ENCODE measurements around the gene TAF15.

Gene TAF15

DNA sequence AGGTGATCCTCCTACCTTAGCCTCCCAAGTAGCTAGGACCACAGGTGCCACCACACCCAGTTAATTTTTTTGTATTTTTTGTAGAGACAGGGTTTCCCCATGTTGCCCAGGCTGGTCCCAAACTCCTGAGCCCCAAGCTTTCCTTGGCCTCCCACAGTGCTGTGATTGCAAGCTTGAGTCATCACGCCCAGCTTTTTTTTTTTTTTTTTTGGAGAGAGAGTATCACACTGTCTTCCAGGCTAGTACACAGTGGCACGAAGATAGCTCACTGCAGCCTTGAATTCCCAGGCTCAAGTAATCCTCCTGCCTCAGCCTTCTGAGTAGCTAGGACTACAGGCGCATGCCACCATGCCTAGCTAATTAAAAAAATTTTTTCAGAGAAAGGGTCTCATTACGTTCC, 32.2 kb downstream of the TAF15 start:
- H3K36me3 ChIP-seq (ENCODE audit: control insufficient read depth, low read depth, low read length) = peaks cover 90% of the 10 kb centered on the region
- H3K27ac ChIP-seq (ENCODE audit: low read length) = no peak overlapping the region
- H3K27me3 ChIP-seq (ENCODE audit: control insufficient read depth, insufficient read depth, low read length) = no peaks in the 10 kb centered on the region
- no peak overlapping the region for H3K9ac ChIP-seq (ENCODE audit: low read length)
- H3K9me3 ChIP-seq (ENCODE audit: control insufficient read depth, low read depth, low read length) = no peaks in the 10 kb centered on the region
- no peak overlapping the region for H3K4me3 ChIP-seq (ENCODE audit: low read length)
- no peaks in the 10 kb centered on the region for H3K4me1 ChIP-seq (ENCODE audit: control insufficient read depth, low read depth, low read length)

DNA sequence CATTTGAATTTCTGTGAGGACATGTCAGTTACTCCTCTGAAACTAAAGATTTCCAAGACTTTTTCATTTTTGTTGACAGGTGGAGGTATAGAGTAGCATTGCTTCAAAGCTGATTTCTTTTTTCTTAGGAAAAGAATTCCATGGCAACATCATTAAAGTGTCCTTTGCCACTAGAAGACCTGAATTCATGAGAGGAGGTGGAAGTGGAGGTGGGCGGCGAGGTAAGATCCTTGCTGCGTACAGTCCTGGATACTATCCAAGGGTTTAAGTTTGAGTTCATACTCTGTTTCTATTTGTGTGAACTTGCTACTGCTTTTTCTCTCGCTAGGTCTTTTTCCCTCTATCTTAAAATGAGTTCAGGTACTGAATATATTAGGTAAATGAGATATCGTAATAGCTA, 33.0 kb downstream of the TAF15 start:
- H3K27ac ChIP-seq (ENCODE audit: low read length) = no peak overlapping the region
- no peak overlapping the region for H3K9ac ChIP-seq (ENCODE audit: low read length)
- no peaks in the 10 kb centered on the region for H3K27me3 ChIP-seq (ENCODE audit: control insufficient read depth, insufficient read depth, low read length)
- no peaks in the 10 kb centered on the region for H3K4me1 ChIP-seq (ENCODE audit: control insufficient read depth, low read depth, low read length)
- no peak overlapping the region for H3K4me3 ChIP-seq (ENCODE audit: low read length)
- peaks cover 90% of the 10 kb centered on the region for H3K36me3 ChIP-seq (ENCODE audit: control insufficient read depth, low read depth, low read length)
- no peaks in the 10 kb centered on the region for H3K9me3 ChIP-seq (ENCODE audit: control insufficient read depth, low read depth, low read length)

DNA sequence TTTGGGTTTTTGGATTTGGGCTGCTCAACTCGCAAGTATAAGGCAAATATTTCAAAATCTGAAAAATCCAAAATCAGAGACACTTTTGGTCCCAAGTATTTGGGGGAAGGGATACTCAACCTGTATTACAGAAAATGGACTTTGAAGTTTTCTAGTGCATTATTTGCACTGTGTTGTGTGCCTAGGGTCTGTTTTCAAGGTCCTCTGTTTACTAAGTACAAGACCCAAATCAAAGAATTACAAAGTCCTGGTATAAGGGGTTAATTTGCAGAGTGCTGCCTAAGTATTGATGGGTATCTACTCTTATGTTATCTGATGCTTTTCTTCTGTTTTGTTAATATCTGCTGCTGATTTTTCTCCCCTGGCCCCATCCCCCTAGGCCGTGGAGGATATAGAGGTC, 34.4 kb downstream of the TAF15 start:
- H3K27me3 ChIP-seq (ENCODE audit: control insufficient read depth, insufficient read depth, low read length) = no peaks in the 10 kb centered on the region
- no peak overlapping the region for H3K4me3 ChIP-seq (ENCODE audit: low read length)
- no peak overlapping the region for H3K9ac ChIP-seq (ENCODE audit: low read length)
- peaks cover 85% of the 10 kb centered on the region for H3K36me3 ChIP-seq (ENCODE audit: control insufficient read depth, low read depth, low read length)
- no peak overlapping the region for H3K27ac ChIP-seq (ENCODE audit: low read length)
- H3K4me1 ChIP-seq (ENCODE audit: control insufficient read depth, low read depth, low read length) = no peaks in the 10 kb centered on the region
- no peaks in the 10 kb centered on the region for H3K9me3 ChIP-seq (ENCODE audit: control insufficient read depth, low read depth, low read length)

DNA sequence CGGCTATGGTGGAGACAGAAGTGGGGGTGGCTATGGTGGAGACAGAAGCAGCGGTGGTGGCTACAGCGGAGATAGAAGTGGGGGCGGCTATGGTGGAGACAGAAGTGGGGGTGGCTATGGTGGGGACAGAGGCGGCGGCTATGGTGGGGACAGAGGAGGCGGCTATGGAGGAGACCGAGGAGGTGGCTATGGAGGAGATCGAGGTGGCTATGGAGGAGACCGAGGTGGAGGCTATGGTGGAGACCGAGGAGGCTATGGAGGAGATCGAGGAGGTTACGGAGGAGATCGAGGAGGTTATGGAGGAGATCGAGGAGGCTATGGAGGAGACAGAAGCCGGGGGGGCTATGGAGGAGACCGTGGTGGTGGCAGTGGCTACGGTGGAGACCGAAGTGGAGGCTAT, 35.3 kb downstream of the TAF15 start:
- peaks cover 79% of the 10 kb centered on the region for H3K36me3 ChIP-seq (ENCODE audit: control insufficient read depth, low read depth, low read length)
- H3K9ac ChIP-seq (ENCODE audit: low read length) = no peak overlapping the region
- no peaks in the 10 kb centered on the region for H3K4me1 ChIP-seq (ENCODE audit: control insufficient read depth, low read depth, low read length)
- no peak overlapping the region for H3K27ac ChIP-seq (ENCODE audit: low read length)
- H3K27me3 ChIP-seq (ENCODE audit: control insufficient read depth, insufficient read depth, low read length) = no peaks in the 10 kb centered on the region
- H3K9me3 ChIP-seq (ENCODE audit: control insufficient read depth, low read depth, low read length) = no peaks in the 10 kb centered on the region
- no peak overlapping the region for H3K4me3 ChIP-seq (ENCODE audit: low read length)

DNA sequence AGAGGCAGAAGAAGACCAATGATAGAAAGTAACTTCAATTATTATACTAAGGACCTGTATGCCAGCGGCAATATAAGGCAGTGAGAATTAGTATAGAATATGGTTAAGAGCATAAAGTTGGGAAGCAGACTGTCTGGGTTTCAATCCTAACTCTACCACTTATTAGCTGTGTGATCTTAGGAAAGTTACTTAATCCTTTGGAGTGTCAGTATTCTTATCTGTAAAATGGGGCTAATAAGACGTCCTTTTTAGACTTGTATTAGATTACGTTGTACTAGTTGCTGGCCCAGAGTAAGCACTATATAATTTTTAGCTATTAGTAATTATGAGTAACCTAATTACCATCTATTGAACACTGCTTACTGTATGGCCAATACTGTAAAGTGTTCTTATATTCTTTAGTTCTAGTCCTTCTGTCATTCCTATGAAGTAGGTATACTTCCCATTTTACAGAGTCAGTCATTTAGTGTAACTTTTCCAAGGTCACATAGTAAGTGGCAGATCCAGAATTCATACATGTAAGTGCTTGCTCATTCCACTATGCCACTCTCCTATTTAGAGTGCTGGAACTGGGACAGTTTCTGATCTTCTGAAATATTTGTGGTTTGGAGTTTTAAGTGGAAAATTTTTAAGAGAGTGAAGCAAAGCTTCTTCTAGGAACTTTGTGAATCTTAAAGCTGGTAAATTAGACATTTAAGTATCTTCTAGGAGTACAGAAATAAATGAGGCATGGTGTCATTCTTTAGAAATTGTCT, 36.9 kb downstream of the TAF15 start:
- Histone ChIP-seq H3K27me3 (ENCODE audit: control insufficient read depth, insufficient read depth, low read length) (no peaks in the 10 kb centered on the region), H3K27ac (ENCODE audit: low read length) (no peak overlapping the region), H3K9me3 (ENCODE audit: control insufficient read depth, low read depth, low read length) (no peaks in the 10 kb centered on the region), H3K4me1 (ENCODE audit: control insufficient read depth, low read depth, low read length) (no peaks in the 10 kb centered on the region), H3K9ac (ENCODE audit: low read length) (no peak overlapping the region), H3K36me3 (ENCODE audit: control insufficient read depth, low read depth, low read length) (peaks cover 65% of the 10 kb centered on the region), H3K4me3 (ENCODE audit: low read length) (no peak overlapping the region)

DNA sequence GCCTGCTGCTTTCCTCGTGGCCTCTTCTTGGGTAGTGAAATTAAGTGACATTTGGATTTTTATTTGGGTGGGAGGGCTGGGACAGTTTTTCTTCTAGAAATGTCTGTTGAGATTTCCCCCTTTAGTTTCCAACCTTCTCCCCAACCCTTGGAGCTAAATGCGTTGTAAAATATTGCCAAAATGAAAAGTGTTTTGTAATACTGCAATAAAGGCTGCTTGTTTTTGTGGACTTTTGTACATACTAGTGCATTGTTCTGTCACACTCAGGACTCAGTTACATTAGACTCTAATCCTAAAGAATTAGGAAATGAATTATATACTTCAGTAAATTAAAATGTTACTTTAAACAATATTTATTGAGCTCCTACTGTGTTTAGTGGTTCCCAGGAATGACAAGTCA, 37.7 kb downstream of the TAF15 start:
- Histone ChIP-seq H3K27ac (ENCODE audit: low read length) (no peak overlapping the region), H3K4me1 (ENCODE audit: control insufficient read depth, low read depth, low read length) (no peaks in the 10 kb centered on the region), H3K36me3 (ENCODE audit: control insufficient read depth, low read depth, low read length) (peaks cover 57% of the 10 kb centered on the region), H3K4me3 (ENCODE audit: low read length) (no peak overlapping the region), H3K9me3 (ENCODE audit: control insufficient read depth, low read depth, low read length) (no peaks in the 10 kb centered on the region), H3K27me3 (ENCODE audit: control insufficient read depth, insufficient read depth, low read length) (no peaks in the 10 kb centered on the region), H3K9ac (ENCODE audit: low read length) (no peak overlapping the region)

DNA sequence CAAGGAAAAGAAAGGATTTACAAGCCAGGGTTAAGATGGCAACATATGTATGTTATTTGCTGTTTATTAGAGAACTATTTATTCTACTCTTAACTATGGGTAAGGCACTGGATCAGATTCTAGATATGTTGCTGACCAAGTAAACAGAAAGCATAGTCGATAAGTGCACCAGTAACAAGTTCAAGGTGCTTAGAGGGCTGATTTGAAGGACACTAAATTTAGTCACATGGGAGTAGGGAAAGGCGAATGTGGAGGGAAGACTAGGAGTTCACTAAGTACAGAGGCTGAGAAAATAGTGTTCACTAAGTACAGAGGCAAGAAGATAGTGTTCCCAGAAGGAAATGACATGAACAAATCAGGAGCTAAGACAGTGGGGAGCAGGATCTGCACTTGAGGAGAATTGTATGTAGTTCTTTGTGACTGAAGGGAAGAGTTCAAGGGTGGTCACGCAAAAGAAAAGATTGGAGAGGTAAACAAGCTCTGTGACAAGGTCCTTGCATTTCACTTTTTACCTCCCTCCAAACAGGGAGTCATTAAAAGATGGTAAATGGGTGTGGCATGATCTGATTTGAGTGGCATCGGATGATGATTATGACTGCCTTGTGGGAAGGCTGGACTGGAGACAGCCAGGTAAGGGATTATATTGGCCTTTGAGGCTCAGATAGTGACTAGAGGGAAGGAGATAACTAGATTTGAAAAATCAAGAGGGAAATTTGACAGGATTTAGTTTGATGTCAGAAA, 38.5 kb downstream of the TAF15 start:
- no peaks in the 10 kb centered on the region for H3K4me1 ChIP-seq (ENCODE audit: control insufficient read depth, low read depth, low read length)
- no peaks in the 10 kb centered on the region for H3K27me3 ChIP-seq (ENCODE audit: control insufficient read depth, insufficient read depth, low read length)
- H3K27ac ChIP-seq (ENCODE audit: low read length) = no peak overlapping the region
- H3K4me3 ChIP-seq (ENCODE audit: low read length) = no peak overlapping the region
- H3K9ac ChIP-seq (ENCODE audit: low read length) = no peak overlapping the region
- H3K36me3 ChIP-seq (ENCODE audit: control insufficient read depth, low read depth, low read length) = peaks cover 49% of the 10 kb centered on the region
- no peaks in the 10 kb centered on the region for H3K9me3 ChIP-seq (ENCODE audit: control insufficient read depth, low read depth, low read length)

DNA sequence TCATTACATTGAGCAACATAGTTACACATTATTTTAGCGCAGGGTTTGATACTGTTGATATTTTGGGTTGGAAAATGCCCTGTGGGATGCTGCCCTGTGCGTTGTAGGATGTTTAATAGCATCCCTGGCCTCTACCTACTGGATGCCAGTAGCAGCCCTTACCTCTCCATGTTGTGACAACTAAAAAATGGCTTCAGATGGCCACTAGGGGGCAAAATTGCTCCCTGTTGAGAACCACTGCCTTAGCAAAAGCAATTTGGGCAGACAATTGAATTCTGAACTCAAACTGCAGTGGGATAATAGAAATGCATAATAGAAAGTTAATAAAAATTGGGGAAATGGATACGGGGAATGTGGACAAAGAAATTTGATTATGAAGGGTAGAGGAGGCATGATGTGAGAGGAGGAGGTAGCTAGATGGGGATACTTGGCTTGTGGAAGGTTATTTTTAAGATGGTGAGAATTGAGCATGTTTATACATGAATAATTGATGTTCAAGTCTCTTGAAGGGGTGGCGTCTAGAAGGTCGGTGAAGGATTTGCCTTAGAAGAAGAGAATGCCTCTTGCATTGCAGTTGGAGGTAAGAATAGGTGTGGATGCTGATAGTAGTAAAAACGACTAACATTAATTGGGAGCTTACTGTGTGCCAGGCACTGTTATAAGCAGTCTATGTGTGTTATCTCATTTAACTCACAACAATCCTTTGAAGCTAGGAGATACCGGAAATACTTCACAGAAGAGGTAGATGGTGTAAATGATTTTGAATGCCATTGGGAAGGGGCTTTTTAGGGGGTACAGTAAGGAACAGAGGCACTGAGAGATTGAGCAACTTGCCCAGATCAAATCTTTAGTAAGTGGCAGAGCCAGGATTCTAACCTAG, 40.4 kb downstream of the TAF15 start:
- no peaks in the 10 kb centered on the region for H3K27me3 ChIP-seq (ENCODE audit: control insufficient read depth, insufficient read depth, low read length)
- peaks cover 31% of the 10 kb centered on the region for H3K36me3 ChIP-seq (ENCODE audit: control insufficient read depth, low read depth, low read length)
- no peak overlapping the region for H3K27ac ChIP-seq (ENCODE audit: low read length)

DNA sequence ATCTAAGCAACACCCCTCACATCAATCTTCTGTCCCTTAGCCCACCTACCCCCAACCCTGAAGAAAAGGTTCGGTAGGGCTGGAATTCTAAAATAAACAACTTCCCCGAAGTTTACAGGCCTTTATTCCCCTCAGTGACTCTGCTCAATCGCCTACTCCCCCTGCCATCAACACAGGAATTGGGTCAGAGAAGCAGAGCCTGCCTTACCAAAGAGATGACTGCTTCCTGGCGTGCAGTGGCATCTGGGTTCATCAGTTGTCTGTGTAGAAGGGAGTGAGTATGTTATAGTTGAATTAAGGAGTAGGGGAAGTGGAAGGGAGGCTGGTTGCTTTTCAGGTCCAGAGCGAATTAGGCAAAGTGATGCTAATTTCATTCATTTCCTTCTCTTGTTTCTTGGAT, 46.7 kb downstream of the TAF15 start:
- Histone ChIP-seq H3K36me3 (ENCODE audit: control insufficient read depth, low read depth, low read length) (no peaks in the 10 kb centered on the region), H3K9me3 (ENCODE audit: control insufficient read depth, low read depth, low read length) (no peaks in the 10 kb centered on the region), H3K9ac (ENCODE audit: low read length) (no peak overlapping the region), H3K4me1 (ENCODE audit: control insufficient read depth, low read depth, low read length) (no peaks in the 10 kb centered on the region), H3K4me3 (ENCODE audit: low read length) (no peak overlapping the region), H3K27me3 (ENCODE audit: control insufficient read depth, insufficient read depth, low read length) (no peaks in the 10 kb centered on the region), H3K27ac (ENCODE audit: low read length) (no peak overlapping the region)

More for the DNA sequence above, 40.4 kb downstream of the TAF15 start:
- Histone ChIP-seq H3K9me3 (ENCODE audit: control insufficient read depth, low read depth, low read length) (no peaks in the 10 kb centered on the region), H3K4me1 (ENCODE audit: control insufficient read depth, low read depth, low read length) (no peaks in the 10 kb centered on the region), H3K9ac (ENCODE audit: low read length) (no peak overlapping the region), H3K4me3 (ENCODE audit: low read length) (no peak overlapping the region)

DNA sequence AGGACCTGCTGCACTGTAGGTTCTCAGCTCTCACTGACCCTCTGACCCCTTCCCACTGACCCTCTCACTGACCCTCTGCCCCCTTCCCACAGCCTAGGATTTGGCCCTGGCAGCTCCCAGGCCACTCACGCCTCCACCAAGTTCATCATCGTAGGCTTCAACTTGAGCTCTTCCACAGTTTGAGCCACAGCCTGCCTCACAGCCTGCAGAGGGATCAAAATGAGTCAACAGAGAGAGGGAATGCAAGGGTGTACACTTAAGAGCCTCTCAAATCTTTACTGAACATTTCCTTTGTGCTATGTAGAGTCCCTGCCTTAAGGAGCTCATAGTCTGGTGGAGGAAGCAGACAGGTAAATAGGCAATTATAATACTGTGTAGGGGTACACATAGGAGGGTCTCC, 47.3 kb downstream of the TAF15 start:
- Histone ChIP-seq H3K4me3 (ENCODE audit: low read length) (no peak overlapping the region), H3K9ac (ENCODE audit: low read length) (no peak overlapping the region), H3K27me3 (ENCODE audit: control insufficient read depth, insufficient read depth, low read length) (no peaks in the 10 kb centered on the region), H3K4me1 (ENCODE audit: control insufficient read depth, low read depth, low read length) (no peaks in the 10 kb centered on the region), H3K36me3 (ENCODE audit: control insufficient read depth, low read depth, low read length) (no peaks in the 10 kb centered on the region), H3K9me3 (ENCODE audit: control insufficient read depth, low read depth, low read length) (no peaks in the 10 kb centered on the region), H3K27ac (ENCODE audit: low read length) (no peak overlapping the region)

DNA sequence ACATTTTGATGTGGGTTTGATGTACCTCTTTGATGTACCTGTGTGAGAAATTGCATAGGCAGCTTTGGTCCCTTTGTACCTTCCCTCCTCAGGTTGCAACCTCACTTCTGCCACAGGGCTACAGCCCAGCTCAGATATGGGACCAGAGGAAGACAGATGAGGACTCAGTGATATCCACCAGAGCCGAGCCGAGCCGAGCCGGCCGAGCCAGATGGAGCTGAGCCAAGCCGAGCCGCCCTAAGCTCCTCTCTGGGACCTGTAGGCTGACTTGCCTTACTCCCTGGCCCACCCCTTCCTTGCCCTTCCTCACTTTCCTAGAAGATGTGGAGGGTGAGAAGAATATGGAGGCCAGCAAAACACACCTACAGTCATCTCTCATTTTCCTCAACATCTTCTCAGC, 55.6 kb downstream of the TAF15 start:
- no peaks in the 10 kb centered on the region for H3K9me3 ChIP-seq (ENCODE audit: control insufficient read depth, low read depth, low read length)
- no peak overlapping the region for H3K4me3 ChIP-seq (ENCODE audit: low read length)
- H3K9ac ChIP-seq (ENCODE audit: low read length) = no peak overlapping the region
- no peaks in the 10 kb centered on the region for H3K27me3 ChIP-seq (ENCODE audit: control insufficient read depth, insufficient read depth, low read length)
- H3K4me1 ChIP-seq (ENCODE audit: control insufficient read depth, low read depth, low read length) = no peaks in the 10 kb centered on the region
- H3K36me3 ChIP-seq (ENCODE audit: control insufficient read depth, low read depth, low read length) = no peaks in the 10 kb centered on the region
- H3K27ac ChIP-seq (ENCODE audit: low read length) = no peak overlapping the region

All from iPS-18a (cell line).